IPS DF 4.7 (cell line): ENCODE results near the gene CLSTN3.
A peak's percentile ranks its signal among the peaks of the same experiment; 100 is the strongest.

Experiments
- DNase-seq: peaks from one replicate; pipeline ENCODE4 v3.0.0-alpha.2; 2013; ENCODE audit warnings: low spot score; ENCODE audit errors: extremely low read depth

CLSTN3 gene

DNA sequence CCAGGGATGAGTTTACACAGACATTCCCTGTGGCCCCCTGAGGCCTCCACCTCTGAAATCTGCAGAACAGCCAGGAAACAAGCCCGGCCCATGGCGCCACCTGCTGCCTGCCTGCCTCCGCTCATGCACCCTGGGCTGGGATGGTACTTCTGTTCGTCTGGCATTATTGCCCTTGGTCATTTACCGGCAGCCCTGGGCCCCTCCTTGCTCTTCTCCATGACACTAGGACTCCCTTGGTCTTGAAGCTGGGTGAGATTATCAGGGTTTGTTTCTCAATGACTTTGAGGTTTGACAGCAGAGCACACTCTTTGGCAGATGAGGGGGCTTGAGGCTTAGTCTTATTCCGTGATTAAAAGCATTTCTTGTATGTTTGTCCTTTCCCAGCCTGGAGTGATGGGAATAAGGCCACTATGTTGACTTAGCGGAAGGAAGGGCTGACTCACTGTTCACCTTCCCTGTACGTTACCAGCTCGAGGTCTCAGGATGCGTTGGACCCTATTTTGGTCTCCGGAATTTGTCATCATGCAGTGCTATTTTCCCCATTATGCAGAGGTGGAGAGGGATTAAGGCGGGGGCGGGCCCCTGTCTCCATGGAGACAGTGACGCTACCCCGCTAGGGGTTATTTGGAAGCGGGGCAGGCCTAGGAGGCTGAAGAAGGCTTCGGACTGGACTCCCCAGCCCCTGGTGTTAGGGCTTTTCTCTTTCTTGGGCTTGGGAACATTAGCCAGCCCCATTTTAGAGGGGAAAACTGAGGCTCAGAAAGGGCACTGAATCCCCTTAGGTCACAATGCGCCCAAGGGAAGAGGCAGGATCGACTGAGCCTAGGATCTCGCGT is 58.6 kb downstream of the CLSTN3 start:
- peak; percentile 78 for DNase-seq

DNA sequence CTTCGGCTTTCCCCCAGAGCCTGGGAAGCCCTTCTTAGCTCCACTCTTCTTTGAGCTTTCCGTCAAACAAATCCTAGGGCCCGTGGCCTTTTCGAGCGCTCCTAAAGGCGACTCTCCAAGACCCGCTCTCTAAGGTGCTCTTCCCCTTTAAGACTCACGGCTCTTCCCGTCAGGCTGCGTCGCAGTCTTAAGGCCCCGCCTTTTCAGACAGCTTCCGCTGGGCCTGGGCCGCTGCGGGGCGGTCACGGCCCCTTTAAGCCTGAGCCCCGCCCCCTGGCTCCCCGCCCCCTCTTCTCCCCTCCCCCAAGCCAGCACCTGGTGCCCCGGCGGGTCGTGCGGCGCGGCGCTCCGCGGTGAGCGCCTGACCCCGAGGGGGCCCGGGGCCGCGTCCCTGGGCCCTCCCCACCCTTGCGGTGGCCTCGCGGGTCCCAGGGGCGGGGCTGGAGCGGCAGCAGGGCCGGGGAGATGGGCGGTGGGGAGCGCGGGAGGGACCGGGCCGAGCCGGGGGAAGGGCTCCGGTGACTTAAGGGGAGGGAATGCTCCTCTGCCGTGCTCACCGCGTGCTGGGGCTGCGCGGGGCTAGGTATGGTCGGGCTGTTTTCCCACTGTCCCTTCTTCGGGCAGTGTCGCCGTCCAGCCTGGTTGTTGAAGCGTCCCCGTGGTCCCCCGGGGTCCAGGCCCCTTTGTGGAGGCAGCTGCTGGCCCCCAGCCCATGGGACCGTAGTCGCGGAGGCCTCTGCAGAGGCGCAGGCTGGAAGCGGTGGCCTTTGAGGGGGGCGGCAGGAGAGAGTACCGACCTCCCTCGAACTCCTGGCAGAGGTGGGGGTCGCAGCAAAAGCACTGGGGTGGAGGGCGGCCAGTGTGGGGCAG is 59.5 kb downstream of the CLSTN3 start, which contains the start of gene PEX5:
TSS of gene PEX5 (plus strand) at position 289 of the 870 bp plus-strand sequence. CDS start 692 bp downstream, outside the sequence.
- peak; percentile 60 for DNase-seq

DNA sequence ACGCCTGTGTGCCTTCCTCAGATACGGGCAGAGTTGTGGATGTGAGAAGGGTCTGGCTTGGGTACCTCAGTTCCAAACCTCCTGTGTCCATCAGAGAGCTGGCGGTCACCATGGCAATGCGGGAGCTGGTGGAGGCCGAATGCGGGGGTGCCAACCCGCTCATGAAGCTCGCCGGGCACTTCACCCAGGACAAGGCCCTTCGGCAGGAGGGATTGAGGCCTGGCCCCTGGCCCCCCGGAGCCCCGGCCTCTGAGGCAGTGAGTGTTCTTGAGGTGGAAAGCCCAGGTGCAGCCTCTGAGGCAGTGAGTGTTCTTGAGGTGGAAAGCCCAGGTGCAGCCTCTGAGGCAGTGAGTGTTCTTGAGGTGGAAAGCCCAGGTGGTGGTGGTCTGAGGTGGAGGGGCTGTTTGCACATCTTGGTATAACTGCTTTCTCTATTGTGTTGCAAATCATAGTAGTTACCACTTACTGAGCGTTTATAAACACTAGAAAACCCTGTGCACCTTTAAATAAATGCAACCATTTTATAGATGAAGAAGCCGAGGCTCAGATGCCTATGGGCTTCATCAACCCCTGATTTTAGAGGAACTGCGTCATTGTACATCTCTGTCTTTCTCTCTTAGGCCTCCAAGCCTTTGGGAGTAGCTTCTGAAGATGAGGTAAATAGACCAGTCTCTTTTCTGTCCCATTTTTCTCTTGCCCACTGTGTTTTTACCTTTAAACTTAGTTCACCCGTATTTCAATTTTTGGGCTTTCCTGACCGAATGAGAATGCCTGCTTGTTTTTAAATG is 60.3 kb downstream of the CLSTN3 start:
- DNase-seq, result no peak

DNA sequence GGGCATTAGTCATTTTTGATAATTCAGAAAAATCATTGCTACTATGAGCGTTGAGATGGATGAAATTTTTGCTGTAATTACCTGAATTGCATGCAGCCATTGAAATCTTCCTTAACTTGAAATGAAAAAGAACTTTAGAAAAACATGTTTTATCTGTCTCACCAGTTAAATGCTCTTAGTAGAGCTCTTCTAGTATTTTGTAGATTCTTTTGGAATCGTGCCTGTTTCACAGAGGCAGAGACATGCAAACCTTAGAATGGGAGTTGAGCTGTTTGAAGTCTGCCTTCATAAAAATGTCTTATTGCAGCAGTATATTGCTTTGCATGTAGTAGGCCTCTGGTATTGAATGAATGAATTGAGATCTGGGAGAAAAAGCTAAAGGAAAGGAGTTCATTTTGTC is 63.5 kb downstream of the CLSTN3 start:
- no peak for DNase-seq

DNA sequence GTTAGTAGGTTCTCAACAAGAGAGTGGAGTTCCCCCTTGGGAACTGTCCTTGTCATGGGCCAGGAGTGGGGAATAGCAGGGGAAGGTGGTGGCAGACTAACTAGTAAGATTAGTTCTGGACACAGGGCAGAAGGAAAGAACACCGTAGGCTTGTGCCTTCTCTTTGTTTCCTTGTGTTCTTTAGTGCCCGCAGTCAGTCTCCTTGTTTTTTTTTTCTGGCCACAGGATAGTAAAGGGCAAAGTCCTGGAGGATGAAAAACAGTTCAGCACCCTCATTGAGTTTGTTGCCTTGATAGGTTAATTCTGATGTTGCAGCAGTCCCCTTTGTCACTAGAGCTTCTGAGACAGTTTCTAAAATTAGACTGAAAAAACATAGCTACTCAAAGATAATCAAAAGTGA is 67.7 kb downstream of the CLSTN3 start:
- no peak for DNase-seq

DNA sequence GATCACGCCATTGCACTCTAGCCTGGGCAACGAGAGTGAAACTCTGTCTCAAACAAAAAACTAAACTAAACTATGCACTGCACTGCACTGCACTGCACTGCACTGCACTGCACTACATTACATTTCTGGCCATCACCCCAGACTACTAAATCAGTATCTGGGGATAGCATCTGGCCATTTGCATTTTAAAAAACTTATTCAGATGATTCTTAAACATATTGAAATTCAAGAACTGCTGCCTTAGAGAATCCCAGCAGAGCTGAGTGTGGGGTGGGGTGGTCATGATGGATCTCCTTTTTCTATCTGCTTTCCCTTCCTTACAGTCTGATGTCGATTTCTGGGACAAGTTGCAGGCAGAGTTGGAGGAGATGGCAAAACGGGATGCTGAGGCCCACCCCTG is 72.9 kb downstream of the CLSTN3 start:
- no peak for DNase-seq

DNA sequence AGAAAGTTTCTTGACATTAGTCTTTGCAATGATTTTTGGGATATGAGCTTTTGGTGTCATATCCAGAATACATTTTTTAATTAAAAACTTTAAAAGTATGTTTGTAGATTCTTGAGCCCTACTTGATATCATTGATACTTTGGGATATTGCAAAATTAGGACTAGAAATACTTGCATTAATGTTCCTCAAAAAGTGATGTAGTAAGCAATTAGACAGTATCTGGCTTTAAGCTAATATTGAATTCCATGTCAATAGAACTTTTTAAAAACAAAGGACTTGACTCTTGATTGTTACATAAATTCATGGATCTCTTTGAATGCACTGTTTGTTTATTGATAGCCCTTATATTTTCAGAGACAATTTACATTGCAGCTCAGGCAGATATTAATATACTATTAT is 74.9 kb downstream of the CLSTN3 start:
- no peak for DNase-seq

DNA sequence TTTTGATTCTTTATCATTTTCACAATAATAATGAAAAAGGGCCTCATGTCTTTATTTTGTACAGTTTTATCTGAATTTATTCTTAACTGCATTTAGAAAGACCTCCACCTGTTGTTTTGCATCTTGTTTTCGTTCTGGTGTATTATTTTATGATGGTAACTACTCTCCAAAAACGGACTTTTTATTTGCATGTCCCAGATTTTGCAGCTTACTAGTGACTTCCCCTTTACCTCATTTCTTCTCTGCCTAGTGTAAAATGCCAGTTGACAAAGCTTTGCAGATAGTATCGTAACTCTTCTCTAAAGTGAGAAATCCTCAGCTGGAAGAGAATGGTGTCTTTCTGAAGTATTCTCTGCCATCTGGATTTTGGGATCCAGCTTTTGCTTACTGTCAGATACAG is 76.5 kb downstream of the CLSTN3 start:
- no peak for DNase-seq

DNA sequence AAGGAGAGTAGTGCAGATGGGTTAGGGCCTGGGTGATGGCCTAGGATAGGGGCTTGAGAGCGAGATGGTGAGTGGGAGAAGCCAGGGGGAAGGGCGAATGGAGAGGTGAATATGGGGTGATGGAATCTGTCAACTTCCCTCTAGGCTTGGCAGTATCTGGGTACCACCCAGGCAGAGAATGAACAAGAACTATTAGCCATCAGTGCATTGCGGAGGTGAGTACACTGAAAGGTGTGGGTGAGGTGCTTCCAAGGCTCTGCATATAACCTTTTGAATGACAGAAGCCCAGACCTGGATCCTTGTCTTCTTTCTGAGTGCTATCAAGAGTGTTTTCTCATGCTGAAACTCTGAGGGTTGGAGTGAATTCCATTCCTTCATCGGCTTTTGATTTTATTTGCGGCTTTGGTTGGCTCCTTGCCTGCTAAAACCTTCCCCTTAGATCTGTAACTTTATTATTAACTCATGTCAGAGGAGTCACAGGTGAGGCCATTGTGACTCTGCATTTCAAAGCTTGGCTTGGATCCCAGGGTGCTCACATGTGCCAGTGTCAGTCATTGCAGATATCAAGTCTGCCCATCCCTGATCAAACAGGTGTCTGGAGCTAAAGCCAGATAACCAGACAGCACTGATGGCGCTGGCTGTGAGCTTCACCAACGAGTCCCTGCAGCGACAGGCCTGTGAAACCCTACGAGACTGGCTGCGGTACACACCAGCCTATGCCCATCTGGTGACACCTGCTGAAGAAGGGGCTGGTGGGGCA is 77.9 kb downstream of the CLSTN3 start:
- no peak for DNase-seq
